PC-9 (cell line): Measurements from ENCODE around the gene VENTX. TPM values are rescaled to one million over a fixed set of nuclear protein-coding genes. Genes with fewer than 3 reads are reported as not detected.
"Not testable (repeated sequence)": the region's sequence is repeated elsewhere in the genome, so short reads cannot be mapped to it uniquely, and the experiment has no call there.

ENCODE experiments used
- BruUV-seq: library from RNA; stranded (reverse); fragments of 400-500 nt; replicated peaks from 2 replicates; lab custom pipeline; 2021; lab: Mats Ljungman, UMichigan
- CTCF ChIA-PET: fragments of 300-600 bp; sonication (Branson Sonifier 250); formaldehyde crosslinking; loops from one replicate; lab custom pipeline; 2022; ENCODE audit warnings: antibody characterized with exemption; lab: Charles Lee
- POLR2A ChIA-PET: fragments of 300-600 bp; sonication (Branson Sonifier 250); formaldehyde crosslinking; loops from one replicate; lab custom pipeline; 2022; ENCODE audit warnings: antibody characterized with exemption; ENCODE audit not compliant: unreplicated experiment; lab: Charles Lee
- DNase-seq, 2 experiments: peaks; one replicate each; pipeline versions ENCODE4 v3.0.0 to v3.0.0-alpha.2; 2015 to 2022; ENCODE audit warnings: mixed read lengths in 1 of 2
- H2AFZ ChIP-seq: fragments of 200-600 bp; sonication (generic); 2 replicates; pipeline ENCODE4 v1.8.1; 2017; ENCODE audit warnings: antibody characterized with exemption
- H3F3A ChIP-seq: fragments of 200-600 bp; sonication (generic); 2 replicates; pipeline ENCODE4 v1.8.1; 2017; ENCODE audit warnings: antibody characterized with exemption, mild to moderate bottlenecking, low read depth; ENCODE audit not compliant: insufficient read depth
- H3K27ac ChIP-seq: fragments of 200-600 bp; sonication (generic); 2 replicates; pipeline ENCODE4 v1.6.1; 2016; ENCODE audit warnings: mixed run types
- H3K27me3 ChIP-seq: fragments of 200-600 bp; sonication (generic); 2 replicates; pipeline ENCODE4 v1.6.1; 2016; ENCODE audit warnings: low read depth, mixed run types; ENCODE audit not compliant: insufficient read depth
- H3K36me3 ChIP-seq: fragments of 200-600 bp; sonication (generic); 2 replicates; pipeline ENCODE4 v1.6.1; 2016; ENCODE audit warnings: low read depth, mixed run types
- H3K4me1 ChIP-seq: fragments of 200-600 bp; sonication (generic); replicated peaks from 2 replicates; pipeline ENCODE4 v1.6.1; 2016; ENCODE audit warnings: mixed run types; ENCODE audit not compliant: insufficient read depth
- H3K4me2 ChIP-seq: fragments of 200-600 bp; sonication (generic); 2 replicates; pipeline ENCODE4 v1.6.1; 2017; ENCODE audit warnings: mixed run types
- H3K4me3 ChIP-seq: fragments of 200-600 bp; sonication (generic); 2 replicates; pipeline ENCODE4 v1.6.1; 2016; ENCODE audit warnings: mixed run types
- H3K79me2 ChIP-seq: fragments of 200-600 bp; sonication (generic); 2 replicates; pipeline ENCODE4 v1.6.1; 2017; ENCODE audit warnings: low read depth, mixed run types
- H3K9me2 ChIP-seq: fragments of 200-600 bp; sonication (generic); 2 replicates; pipeline ENCODE4 v1.8.1; 2017; ENCODE audit warnings: mild to moderate bottlenecking; ENCODE audit not compliant: insufficient read depth
- H3K9me3 ChIP-seq: fragments of 200-600 bp; sonication (generic); 2 replicates; pipeline ENCODE4 v1.8.1; 2016; ENCODE audit warnings: low read depth; ENCODE audit not compliant: insufficient read depth
- H4K20me1 ChIP-seq: fragments of 200-600 bp; sonication (generic); 2 replicates; pipeline ENCODE4 v1.8.1; 2017; ENCODE audit not compliant: insufficient read depth
- CTCF ChIP-seq: fragments of 200-600 bp; sonication (generic); conservative IDR thresholded peaks from 2 replicates; pipeline ENCODE4 v1.6.1; 2017; ENCODE audit warnings: mixed run types, antibody characterized with exemption, mild to moderate bottlenecking, moderate library complexity
- EZH2 ChIP-seq: fragments of 200-600 bp; sonication (generic); IDR thresholded peaks from 2 replicates; pipeline ENCODE4 v1.8.0; 2017; ENCODE audit warnings: antibody characterized with exemption, low read depth
- intact Hi-C: fragments of 100-400 bp; cut with micrococcal nuclease; formaldehyde crosslinking; loops from one replicate; pipeline ENCODE4 v1.10.0; 2022; ENCODE audit not compliant: unreplicated experiment
- total RNA-seq: library from RNA; stranded (reverse); gene quantifications from 2 replicates; pipeline ENCODE4 v1.2.3, GENCODE V29; 2021

Gene VENTX
- total RNA-seq, 1 experiment from 2014 or later = not detected

GRCh38 chr10:133230387-133231195 lies 7.1 kb upstream of the VENTX start:
- Histone ChIP-seq H3K9me3 (no peaks in the 10 kb centered on the region), H3K9me2 (no peaks in the 10 kb centered on the region), H4K20me1 (no peaks in the 10 kb centered on the region), H2AFZ (no peak overlapping the region), H3K4me3 (no peak overlapping the region), H3K79me2 (no peaks in the 10 kb centered on the region), H3K27me3 (peaks cover 24% of the 10 kb centered on the region; the same call in 1 of the 2 replicates), H3K4me2 (no peak overlapping the region), H3K36me3 (no peaks in the 10 kb centered on the region), H3K27ac (no peak overlapping the region), H3K4me1 (no peaks in the 10 kb centered on the region), H3F3A (no peaks in the 10 kb centered on the region)
- CTCF ChIA-PET = no interaction called here
- no peak for TF ChIP-seq CTCF
- TF ChIP-seq EZH2 = no peak
- POLR2A ChIA-PET = no interaction called here
- no TSS peak for BruUV-seq
- intact Hi-C loops = no loop called here
- DNase-seq = no peak

GRCh38 chr10:133231244-133231945 lies 6.3 kb upstream of the VENTX start:
- Histone ChIP-seq H3K4me1 (no peaks in the 10 kb centered on the region), H3K9me3 (no peaks in the 10 kb centered on the region), H3K4me3 (no peak overlapping the region), H3F3A (no peaks in the 10 kb centered on the region), H2AFZ (no peak overlapping the region), H3K79me2 (no peaks in the 10 kb centered on the region), H3K27me3 (peaks cover 17% of the 10 kb centered on the region; the same call in 1 of the 2 replicates), H3K27ac (no peak overlapping the region), H3K4me2 (no peak overlapping the region), H3K36me3 (no peaks in the 10 kb centered on the region), H3K9me2 (no peaks in the 10 kb centered on the region), H4K20me1 (no peaks in the 10 kb centered on the region)
- no peak for DNase-seq
- BruUV-seq = no TSS peak
- ChIA-PET CTCF (no interaction called here), POLR2A (no interaction called here)
- TF ChIP-seq EZH2 (no peak), CTCF (no peak)
- intact Hi-C loops = no loop called here

DNA sequence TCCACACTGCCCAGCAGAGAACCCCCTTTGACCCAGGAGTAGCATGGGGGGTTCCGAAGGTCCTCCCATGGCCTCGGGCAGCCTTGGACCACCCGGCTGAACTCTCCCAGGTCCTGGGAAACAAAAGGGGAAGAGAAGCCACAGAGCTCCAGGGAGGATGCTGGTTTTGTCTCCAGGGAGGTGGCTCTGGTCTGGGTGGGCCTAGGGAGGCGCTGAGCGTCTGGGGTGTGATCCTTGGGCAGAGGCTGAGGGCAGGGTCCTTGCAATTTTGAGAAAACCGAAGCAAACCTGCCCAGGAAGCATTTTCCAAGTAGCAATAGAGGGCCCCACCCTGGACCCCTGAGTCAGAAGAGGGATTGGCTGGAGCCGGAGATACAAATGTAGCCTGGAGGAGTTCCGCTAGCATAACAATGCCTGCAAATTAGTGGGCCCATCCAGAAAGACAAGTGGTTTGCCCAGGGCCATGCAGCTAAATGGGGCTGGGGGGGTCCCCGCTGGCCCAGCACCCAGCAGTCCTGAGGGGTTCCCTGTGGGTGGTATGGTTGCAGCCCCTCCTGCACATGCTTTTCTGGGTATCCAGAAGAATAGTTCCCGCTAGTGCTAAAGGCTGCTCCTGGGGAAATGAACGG lies 5.6 kb upstream of the VENTX start:
- Histone ChIP-seq H3K4me2 (no peak overlapping the region), H2AFZ (no peak overlapping the region), H3K4me3 (no peak overlapping the region), H3K79me2 (no peaks in the 10 kb centered on the region), H3K27me3 (peaks cover 12% of the 10 kb centered on the region; the same call in 1 of the 2 replicates), H3K4me1 (no peaks in the 10 kb centered on the region), H3K9me2 (no peaks in the 10 kb centered on the region), H4K20me1 (no peaks in the 10 kb centered on the region), H3K36me3 (no peaks in the 10 kb centered on the region), H3F3A (no peaks in the 10 kb centered on the region), H3K9me3 (no peaks in the 10 kb centered on the region), H3K27ac (no peak overlapping the region)
- POLR2A ChIA-PET = no interaction called here
- intact Hi-C loops = no loop called here
- no peak for DNase-seq
- CTCF ChIA-PET = no interaction called here
- no TSS peak for BruUV-seq
- no peak for TF ChIP-seq CTCF
- no peak for TF ChIP-seq EZH2

DNA sequence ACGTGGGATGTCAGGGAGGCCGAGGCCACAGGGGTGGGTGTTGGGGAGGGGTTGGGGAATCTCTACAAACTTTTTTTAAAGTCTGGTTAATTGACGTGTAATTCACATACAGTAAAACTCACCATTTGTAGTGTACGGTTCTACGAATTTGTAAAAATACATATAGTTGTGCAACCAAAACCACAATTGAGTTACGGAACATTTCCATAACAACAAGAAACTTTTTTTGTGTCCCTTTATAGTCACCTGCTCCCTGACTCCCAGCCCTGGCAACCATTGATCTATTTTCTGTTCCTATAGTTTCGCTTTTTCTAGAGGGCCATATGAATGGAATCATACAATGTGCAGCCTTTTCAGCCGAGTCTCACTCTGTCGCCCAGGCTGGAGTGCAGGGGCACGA lies 2.9 kb upstream of the VENTX start:
- BruUV-seq, H3K4me3 ChIP-seq, H4K20me1 ChIP-seq, CTCF ChIA-PET, POLR2A ChIA-PET, H2AFZ ChIP-seq, H3K36me3 ChIP-seq, H3K4me1 ChIP-seq, H3K27ac ChIP-seq, DNase-seq, H3F3A ChIP-seq, H3K79me2 ChIP-seq, intact Hi-C loops, H3K9me2 ChIP-seq, H3K4me2 ChIP-seq, H3K9me3 ChIP-seq: not testable (repeated sequence)
- H3K27me3 ChIP-seq = peaks cover 11% of the 10 kb centered on the region
